GM21528 (cell line): ENCODE measurements around the gene TSPOAP1.

Experiments used
- ATAC-seq: cut with Tn5 transposase; IDR thresholded peaks from one replicate; pipeline ENCODE4 v1.9.1; 2021; ENCODE audit warnings: mild to moderate bottlenecking, moderate library complexity; ENCODE audit not compliant: unreplicated experiment, low FRiP score

TSPOAP1 gene

GRCh38 chr17:58362368-58363014, 33.9 kb upstream of the TSPOAP1 start:
- ATAC-seq = no peak

- no peak for ATAC-seq
Observed at GRCh38 chr17:58360296-58361063, 31.9 kb upstream of the TSPOAP1 start.

DNA sequence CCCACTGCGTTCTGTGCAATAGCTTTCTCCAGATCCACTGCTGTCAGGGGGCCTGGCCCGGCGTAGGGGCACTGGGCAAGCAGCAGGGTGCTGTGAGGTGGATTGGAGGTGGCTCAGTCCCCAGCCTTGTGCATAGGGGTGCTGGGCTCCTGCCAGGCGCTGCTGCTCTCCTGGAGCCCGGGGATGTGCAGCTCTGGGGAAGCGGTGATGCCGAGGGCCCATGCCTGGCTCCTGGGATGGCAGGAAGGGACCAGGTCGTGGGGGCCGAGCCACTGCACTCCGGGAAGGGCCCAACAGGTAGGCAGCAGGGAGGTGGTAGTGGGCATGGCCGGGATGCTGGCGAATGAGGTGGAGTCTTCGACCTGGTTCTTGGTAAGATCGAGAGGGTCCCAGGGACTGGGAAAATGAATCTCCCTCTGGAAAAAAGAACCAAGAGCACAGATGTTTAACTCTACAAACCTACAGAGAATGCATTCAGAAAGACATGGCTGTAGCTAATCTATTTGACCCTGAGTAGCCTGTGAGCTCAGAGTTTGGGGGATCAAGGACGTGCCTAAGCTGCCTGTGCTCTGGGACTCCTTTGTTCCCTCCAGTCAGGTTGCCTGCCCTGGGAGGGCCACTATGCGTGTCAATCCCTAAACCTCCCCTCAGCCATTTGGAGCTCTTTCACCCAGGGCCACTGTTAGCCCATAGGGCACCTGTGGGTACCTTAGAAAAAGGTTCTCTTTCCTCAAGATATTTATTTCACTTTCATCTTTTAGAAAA, 30.0 kb upstream of the TSPOAP1 start:
- ATAC-seq = no peak

- no peak for ATAC-seq
Observed at GRCh38 chr17:58357312-58358297, 29.0 kb upstream of the TSPOAP1 start.

- no peak for ATAC-seq
Observed at GRCh38 chr17:58356231-58356630, 27.6 kb upstream of the TSPOAP1 start.

DNA sequence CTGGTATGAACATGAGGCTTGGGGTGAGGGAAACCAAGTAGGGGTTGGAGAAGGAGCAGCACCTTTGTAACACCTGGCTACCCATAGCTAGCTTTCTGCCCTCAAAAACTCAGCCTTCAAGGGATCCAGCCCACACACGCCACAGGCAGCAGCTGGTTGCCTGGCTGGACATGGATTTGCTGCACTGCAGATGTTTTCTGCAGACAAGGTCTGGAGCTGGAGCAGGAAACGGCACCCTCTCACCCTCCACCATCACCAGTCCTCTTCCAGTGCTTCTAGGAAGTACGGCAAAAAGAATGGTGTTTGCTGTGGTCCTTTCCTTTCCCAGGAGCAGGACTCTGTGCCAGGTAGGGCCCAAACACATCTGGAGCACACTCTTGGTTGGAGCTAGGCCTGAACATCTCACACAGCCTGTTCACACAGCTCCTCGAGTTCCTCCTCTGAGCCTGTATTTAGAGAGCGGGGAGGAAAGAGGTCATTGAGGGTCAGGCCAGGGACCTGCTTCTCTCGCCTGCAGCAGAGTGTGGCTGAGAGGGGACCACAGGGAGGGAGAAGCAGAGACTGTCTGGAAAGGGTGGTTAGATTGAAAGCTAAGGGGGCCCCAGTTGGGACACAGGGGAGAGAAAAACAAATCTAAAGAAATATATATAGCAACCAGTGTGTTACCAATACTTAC, 26.1 kb upstream of the TSPOAP1 start:
- no peak for ATAC-seq

DNA sequence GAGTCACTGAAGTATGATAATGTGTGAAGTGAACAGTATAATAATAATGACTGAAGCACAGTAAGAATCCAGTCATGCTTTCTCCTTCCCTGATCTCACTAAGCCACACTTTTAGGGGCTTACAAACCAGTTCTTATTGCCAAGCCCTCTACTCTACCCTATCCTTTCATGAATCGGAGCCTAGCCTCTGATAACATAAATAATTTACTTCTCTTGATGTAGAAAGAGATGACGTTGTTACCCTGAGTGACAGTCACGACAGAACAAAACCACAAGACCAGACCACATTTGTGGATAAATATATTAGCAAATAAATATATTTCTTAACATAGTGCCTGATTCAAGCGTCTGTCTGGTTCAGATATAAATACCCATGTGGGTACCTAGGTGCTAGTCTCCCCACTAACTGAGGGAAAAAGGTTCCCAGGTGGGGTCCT, 24.8 kb upstream of the TSPOAP1 start:
- ATAC-seq = no peak

DNA sequence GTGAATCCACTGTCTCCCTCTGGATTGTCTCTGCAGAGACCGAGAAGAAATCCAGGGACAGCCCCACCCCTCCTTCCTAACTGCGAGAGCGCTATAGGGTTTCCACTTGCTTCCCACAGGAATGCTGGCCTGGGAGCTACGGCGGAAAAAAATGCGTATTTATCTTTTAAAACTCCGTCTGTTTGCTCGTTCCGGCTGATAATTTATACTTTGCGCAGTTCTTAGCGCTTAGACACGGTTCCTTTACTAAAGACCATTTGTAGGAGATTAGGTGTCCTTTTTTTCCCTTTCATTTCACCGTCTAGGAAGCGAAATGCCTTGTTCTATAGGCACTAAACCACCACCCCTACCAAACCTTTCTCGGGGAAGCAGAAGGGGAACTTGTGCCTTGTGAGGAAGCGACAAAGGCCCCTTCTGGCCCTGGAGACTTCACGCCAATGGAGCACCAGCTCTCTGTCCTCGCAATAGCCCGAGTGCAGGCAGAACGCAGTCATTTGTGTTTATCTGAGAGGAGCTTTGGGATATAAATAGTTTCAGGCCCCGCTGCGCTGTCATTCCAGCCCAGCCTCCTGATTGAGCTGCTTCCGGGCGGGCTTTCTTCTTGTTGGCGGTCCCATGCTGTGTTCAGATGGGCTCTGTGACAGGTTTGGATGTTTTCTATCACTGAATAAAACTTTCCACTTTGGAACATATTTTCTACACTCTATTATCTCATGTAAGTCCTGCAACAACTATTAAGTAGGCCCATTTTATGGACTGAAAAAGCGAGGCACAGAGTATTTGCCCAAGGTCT, 24.2 kb upstream of the TSPOAP1 start:
- ATAC-seq = no peak

GRCh38 chr17:58351831-58352595, 23.4 kb upstream of the TSPOAP1 start, which contains the start of gene SUPT4H1:
TSS of gene SUPT4H1 (minus strand) at chr17:58352201. CDS start at chr17:58352135, 66 bp downstream.
- ATAC-seq = peak; percentile 79

GRCh38 chr17:58351182-58351581, 22.6 kb upstream of the TSPOAP1 start:
- no peak for ATAC-seq

DNA sequence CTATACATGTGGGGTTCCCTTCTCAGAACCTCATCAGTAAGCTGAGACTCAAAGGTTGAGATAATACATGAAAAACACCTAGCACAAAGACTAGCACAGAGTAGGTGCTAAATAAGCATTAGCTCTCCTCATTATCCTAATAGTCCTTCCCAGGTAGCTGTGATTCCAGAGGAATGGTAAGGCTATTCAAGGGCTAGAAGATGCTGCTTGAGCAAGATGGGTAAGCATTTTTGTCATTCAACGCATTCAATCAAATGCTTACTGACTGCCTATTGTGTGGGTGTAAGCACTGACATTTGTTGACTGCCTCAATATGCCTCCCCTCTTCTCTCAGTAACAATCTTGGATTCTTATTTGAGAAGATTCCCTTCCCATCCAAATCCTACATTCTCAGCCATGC, 19.4 kb upstream of the TSPOAP1 start:
- ATAC-seq = no peak

GRCh38 chr17:58345500-58345899, 16.9 kb upstream of the TSPOAP1 start:
- ATAC-seq = no peak

DNA sequence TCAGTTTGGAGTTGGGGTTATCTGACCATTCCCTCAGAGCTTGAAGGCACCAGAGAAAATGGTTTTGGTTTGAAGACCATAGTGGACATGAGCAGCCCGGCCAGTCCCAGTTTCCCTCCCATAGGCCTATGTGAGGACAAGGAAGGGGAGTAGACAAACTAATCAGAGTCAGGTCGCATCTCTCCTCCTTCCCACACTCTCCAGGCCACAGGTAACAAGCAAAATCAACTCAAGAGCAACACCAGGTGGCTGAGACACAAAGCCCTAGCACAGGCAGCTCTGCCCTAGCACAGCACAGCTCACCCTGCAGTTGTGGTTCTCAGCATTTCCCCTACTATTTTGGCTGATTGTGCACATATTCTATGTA, 16.2 kb upstream of the TSPOAP1 start:
- peak; percentile 35 for ATAC-seq

- peak; percentile 84 for ATAC-seq
Observed at GRCh38 chr17:58344047-58344790, 15.6 kb upstream of the TSPOAP1 start.

- ATAC-seq = no peak
Observed at GRCh38 chr17:58343131-58343530, 14.5 kb upstream of the TSPOAP1 start.

DNA sequence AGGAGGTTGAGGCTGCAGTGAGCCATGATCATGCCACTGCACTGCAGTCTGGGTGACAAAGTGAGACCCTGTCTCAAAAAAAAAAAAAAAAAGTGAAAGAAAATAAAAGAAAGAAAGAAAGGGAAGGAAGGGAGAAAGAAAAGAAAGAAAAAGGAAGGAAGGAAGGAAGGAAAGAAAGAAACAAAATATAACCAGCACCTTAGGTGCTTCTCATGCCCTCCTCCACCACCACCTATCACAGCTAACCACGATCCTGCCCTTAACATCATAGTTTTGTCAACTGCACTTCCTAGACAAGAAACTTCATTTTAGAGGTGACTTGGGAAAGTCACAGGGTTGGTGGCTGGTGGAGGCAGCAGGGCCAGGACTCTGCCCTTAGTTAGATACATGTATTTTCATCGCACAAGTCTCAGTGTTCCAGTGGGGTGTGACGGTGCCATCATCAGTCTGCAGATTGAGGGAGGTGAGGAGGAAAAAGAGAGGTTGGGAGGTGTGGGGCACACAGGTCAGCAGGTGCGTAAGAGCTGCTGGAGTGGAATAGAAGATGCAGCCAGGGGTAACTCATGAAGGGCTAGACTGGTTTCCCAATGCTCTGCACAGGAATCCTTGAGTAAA, 13.4 kb upstream of the TSPOAP1 start:
- ATAC-seq = no peak
